Activated T-helper 1 cell treated with anti-CD3 and anti-CD28 coated beads, Interleukin-12 subunit alpha, Interleukin-12 subunit beta, Interleukin-2, Interleukin-4 antibody, amounts not matched to agents 30 ng/mL and 10 ng/mL and 1 ng/mL, durations not matched to agents 14 hours and 24 hours and 36 hours (primary cell): ENCODE measurements around the gene KDM5B. TPM values are rescaled to one million over a fixed set of nuclear protein-coding genes. Genes with fewer than 3 reads are reported as not detected.

Source experiments
- DNase-seq: peaks from one replicate; pipeline ENCODE4 v3.0.0; 2021; ENCODE audit warnings: low spot score
- H3K27ac Mint-ChIP-seq: one replicate; pipeline ENCODE4 v1.8.0; 2021; ENCODE audit warnings: mild to moderate bottlenecking, mixed read lengths
- H3K27me3 Mint-ChIP-seq: one replicate; pipeline ENCODE4 v1.8.0; 2022; ENCODE audit warnings: mild to moderate bottlenecking, moderate library complexity, mixed read lengths; ENCODE audit not compliant: insufficient read depth
- H3K36me3 Mint-ChIP-seq: one replicate; pipeline ENCODE4 v1.8.0; 2021; ENCODE audit warnings: low read depth, mixed read lengths
- H3K4me1 Mint-ChIP-seq: one replicate; pipeline ENCODE4 v1.8.0; 2021; ENCODE audit warnings: low read depth, mixed read lengths
- H3K4me3 Mint-ChIP-seq: one replicate; pipeline ENCODE4 v1.8.0; 2021; ENCODE audit warnings: mild to moderate bottlenecking, moderate library complexity, mixed read lengths
- H3K9me3 Mint-ChIP-seq: one replicate; pipeline ENCODE4 v1.8.0; 2021; ENCODE audit warnings: mixed read lengths
- intact Hi-C: fragments of 100-400 bp; cut with micrococcal nuclease; formaldehyde crosslinking; loops from one replicate; pipeline ENCODE4 v1.15.1; 2024
- total RNA-seq: library from RNA; stranded (reverse); gene quantifications from 2 replicates; pipeline ENCODE4 v1.2.3, GENCODE V29; 2022

KDM5B gene
- total RNA-seq, 1 donor from 2014 or later, result 102 TPM

GRCh38 chr1:202681736-202682420, 126.3 kb downstream of the KDM5B start:
- no peak for DNase-seq
- Mint-ChIP-seq H3K4me1 (no peaks in the 10 kb centered on the region), H3K4me3 (no peak overlapping the region), H3K9me3 (no peaks in the 10 kb centered on the region), H3K36me3 (no peaks in the 10 kb centered on the region), H3K27me3 (peaks cover 17% of the 10 kb centered on the region), H3K27ac (no peak overlapping the region)
- intact Hi-C loops, result no loop called here

DNA sequence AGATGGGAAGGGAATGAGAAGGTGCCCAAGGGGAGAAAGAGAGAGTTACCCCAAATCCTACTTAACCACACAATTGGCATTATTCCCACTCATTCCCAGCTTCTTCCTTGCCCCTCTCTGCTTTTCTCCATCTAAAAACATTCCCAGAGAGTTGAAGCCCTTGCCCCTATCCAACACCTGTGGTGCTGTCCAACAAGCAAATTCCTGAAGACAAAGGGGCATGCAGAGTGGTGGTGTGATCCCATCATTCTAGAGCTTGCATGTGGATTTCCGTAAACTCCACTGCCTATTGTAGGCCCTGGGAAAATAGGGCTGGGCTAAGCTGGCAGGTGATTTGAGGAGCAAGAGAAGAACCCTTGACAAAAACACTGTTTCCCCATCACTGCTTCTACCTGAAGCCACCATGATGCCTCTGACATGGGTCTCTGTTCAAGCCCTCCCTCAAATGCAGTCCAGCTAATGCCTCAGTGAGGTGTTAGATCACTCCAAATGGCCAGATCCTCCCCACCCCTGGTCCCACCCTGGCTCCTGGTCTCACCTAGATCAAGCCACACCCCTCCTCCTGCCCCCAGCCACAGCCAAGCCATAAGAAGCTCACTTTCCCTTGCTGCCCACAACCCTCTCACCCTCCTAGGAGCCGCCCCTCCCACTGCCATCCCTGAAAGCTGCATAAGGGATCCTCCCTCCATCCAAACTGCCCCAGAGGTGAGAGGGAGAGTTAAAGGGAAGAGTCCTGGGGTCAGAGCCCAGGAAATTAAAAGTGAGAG, 127.5 kb downstream of the KDM5B start:
- intact Hi-C loops, result no loop called here
- DNase-seq, result no peak
- H3K9me3 Mint-ChIP-seq, result no peaks in the 10 kb centered on the region
- no peak overlapping the region for H3K27ac Mint-ChIP-seq
- no peaks in the 10 kb centered on the region for H3K4me1 Mint-ChIP-seq
- H3K4me3 Mint-ChIP-seq, result no peak overlapping the region
- peaks cover 16% of the 10 kb centered on the region for H3K27me3 Mint-ChIP-seq
- H3K36me3 Mint-ChIP-seq, result no peaks in the 10 kb centered on the region

DNA sequence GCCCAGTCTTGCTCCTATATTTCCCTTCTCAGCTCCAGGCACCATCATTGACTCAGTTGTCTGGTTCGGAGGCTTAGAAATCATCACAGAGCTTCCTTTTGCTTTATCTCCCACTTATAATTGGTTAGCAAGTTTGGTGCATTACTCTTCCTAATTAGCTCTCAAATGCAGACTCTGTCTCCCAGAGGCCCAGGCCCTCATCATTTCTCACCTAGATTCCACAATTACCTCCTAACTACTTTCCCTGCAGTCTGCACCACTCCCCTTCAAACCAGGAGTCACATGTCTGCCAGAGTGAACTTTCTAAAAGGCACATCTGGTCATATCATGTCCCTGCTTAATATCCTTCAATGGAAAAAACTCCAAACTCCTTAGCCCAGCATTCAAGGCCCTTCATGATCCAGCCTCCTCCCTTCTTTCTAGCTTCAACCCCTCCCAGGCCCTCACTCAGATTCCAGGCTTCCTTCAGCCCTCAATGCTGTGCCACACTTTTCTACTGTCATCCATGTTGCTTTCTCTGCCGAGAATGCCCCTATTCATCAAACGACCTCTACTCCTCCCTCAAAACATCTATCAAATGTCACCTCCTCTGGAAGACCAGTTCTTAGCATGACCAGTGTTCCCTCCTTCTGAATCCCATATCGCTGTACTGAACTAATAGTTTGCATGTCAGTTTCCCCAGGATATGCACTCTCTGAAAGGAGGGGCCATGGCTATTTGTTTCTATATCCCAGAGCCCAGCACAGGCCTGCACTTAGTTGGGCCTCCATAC, 128.6 kb downstream of the KDM5B start:
- no peak for DNase-seq
- Mint-ChIP-seq H3K36me3 (no peaks in the 10 kb centered on the region), H3K27me3 (peaks cover 16% of the 10 kb centered on the region), H3K9me3 (no peaks in the 10 kb centered on the region), H3K4me1 (no peaks in the 10 kb centered on the region), H3K4me3 (no peak overlapping the region), H3K27ac (no peak overlapping the region)
- intact Hi-C loops, result no loop called here

DNA sequence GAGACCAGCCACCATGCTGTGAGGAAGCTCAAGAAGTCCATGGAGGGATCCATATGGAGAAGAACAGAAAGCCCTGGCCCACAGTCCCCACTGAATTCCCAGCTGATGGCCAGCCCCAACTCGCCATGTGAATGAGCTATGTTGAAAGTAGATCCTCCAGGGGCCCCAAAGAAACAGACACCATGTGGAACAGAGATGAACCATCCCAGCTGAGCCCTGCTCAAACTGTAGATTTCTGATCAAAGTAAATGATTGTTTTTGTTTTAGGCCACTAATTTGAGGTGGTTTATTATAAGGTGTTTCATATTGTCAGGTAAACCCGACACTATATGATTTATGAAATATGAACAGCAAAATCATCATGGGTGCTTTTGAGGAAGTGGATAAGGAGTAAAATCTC, 130.8 kb downstream of the KDM5B start:
- Mint-ChIP-seq H3K27ac (no peak overlapping the region), H3K9me3 (no peaks in the 10 kb centered on the region), H3K4me3 (no peak overlapping the region), H3K36me3 (no peaks in the 10 kb centered on the region), H3K4me1 (no peaks in the 10 kb centered on the region), H3K27me3 (peaks cover 13% of the 10 kb centered on the region)
- intact Hi-C loops, result no loop called here
- no peak for DNase-seq

Other genes starting within 250 kb of the KDM5B start
- not detected in 2 replicates for gene SYT2, start 98.0 kb downstream of the KDM5B start, total RNA-seq
- 1.1 and 1.7 TPM in 2 replicates for gene PCAT6, start 2.5 kb upstream of the KDM5B start, total RNA-seq
- gene RABIF, start 80.7 kb upstream of the KDM5B start, total RNA-seq, result 11.8 and 13.4 TPM in 2 replicates
- 24.9 and 25.5 TPM in 2 replicates for gene KLHL12, start 118.8 kb upstream of the KDM5B start, total RNA-seq
- 88.7 and 93.3 TPM in 2 replicates for gene ADIPOR1, start 149.9 kb upstream of the KDM5B start, total RNA-seq
- gene CYB5R1, start 158.8 kb upstream of the KDM5B start, total RNA-seq, result 21.5 and 21.7 TPM in 2 replicates
- gene TMEM183A, start 199.0 kb upstream of the KDM5B start, total RNA-seq, result 69.9 and 83.6 TPM in 2 replicates
- 11.5 and 14.9 TPM in 2 replicates for gene PPFIA4, start 218.1 kb upstream of the KDM5B start, total RNA-seq